ENCODE measurements around the gene EFNA4. TPM values are rescaled to one million over a fixed set of nuclear protein-coding genes. Genes with fewer than 3 reads are reported as not detected.
A peak's percentile ranks its signal among the peaks of the same experiment; 100 is the strongest.

EFNA4 gene
- total RNA-seq, 1 experiment from 2014 or later = 11.8 TPM

GRCh38 chr1:155062151-155062686, 1.3 kb upstream of the EFNA4 start:
- DNase-seq = peak; percentile 80
- Histone ChIP-seq H2BK5ac (ENCODE audit: insufficient read length, low read length) (no peak overlapping the region), H4K20me1 (ENCODE audit: control insufficient read depth, insufficient read depth, insufficient read length) (no peaks in the 10 kb centered on the region), H3K9ac (ENCODE audit: extremely low read depth, insufficient read length, low read length) (no peak overlapping the region), H4K5ac (ENCODE audit: insufficient read length, low read depth, low read length) (no peak overlapping the region), H3K56ac (ENCODE audit: insufficient read length, low read depth, low read length) (no peak overlapping the region), H3K23me2 (ENCODE audit: insufficient read length, low read depth, low read length, poor library complexity, severe bottlenecking) (peaks cover 17% of the 10 kb centered on the region), H3K4ac (ENCODE audit: low read depth, low read length) (no peak overlapping the region), H3K18ac (ENCODE audit: insufficient read length, low read depth, low read length) (no peak overlapping the region), H3K79me1 (ENCODE audit: insufficient read depth, low read depth, low read length, poor library complexity, severe bottlenecking) (no peaks in the 10 kb centered on the region), H3K27me3 (ENCODE audit: insufficient read depth, low read length) (no peaks in the 10 kb centered on the region), H3K9me3 (ENCODE audit: control insufficient read depth, low read depth, low read length) (no peaks in the 10 kb centered on the region), H2BK120ac (ENCODE audit: low read depth, low read length, poor library complexity, severe bottlenecking) (no peak overlapping the region), H4K8ac (replicated peaks; ENCODE audit: insufficient read length, low read depth, low read length) (no peak overlapping the region), H3K4me2 (ENCODE audit: insufficient read depth, insufficient read length, low read length) (peak overlapping the region; percentile 82), H2BK12ac (ENCODE audit: insufficient read length, low read depth, low read length) (no peak overlapping the region), H3K27ac (ENCODE audit: insufficient read length, low read depth, low read length) (no peak overlapping the region), H2BK15ac (ENCODE audit: low read depth, low read length) (no peak overlapping the region), H3T11ph (ENCODE audit: low read length) (no peak overlapping the region), H3K79me2 (ENCODE audit: insufficient read depth, low read length) (no peaks in the 10 kb centered on the region; the same call in 1 of the 2 replicates), H3K14ac (ENCODE audit: insufficient read depth, low read length) (no peak overlapping the region), H2AK5ac (ENCODE audit: insufficient read length, low read length) (no peak overlapping the region), H4K91ac (ENCODE audit: insufficient read length, low read depth, low read length) (no peak overlapping the region), H2BK20ac (ENCODE audit: low read depth, low read length, poor library complexity, severe bottlenecking) (no peak overlapping the region), H3K23ac (ENCODE audit: insufficient read length, low read depth, low read length) (no peak overlapping the region), H2AFZ (ENCODE audit: low read length) (no peak overlapping the region), H3K4me1 (ENCODE audit: insufficient read depth, low read length) (peaks cover 3% of the 10 kb centered on the region; the same call in 1 of the 2 replicates)
- Mint-ChIP-seq H3K4me1 (peaks cover 16 to 26% of the 10 kb centered on the region in 2 experiments), H3K36me3 (ENCODE audit: insufficient read depth in 1 of 3, low read depth in 3 of 3) (peaks cover 7 to 21% (median 18%) of the 10 kb centered on the region in 3 experiments; a peak in 6 of 7 replicates), H3K27ac (no peak overlapping the region; a peak in 1 of 7 replicates), H3K27me3 (ENCODE audit: low read depth) (peaks cover 2% of the 10 kb centered on the region), H3K9me3 (no peaks in the 10 kb centered on the region; a peak in 1 of 5 replicates), H3K4me3 (peak overlapping the region; percentile 66 to 85)
- TF ChIP-seq CTCF (conservative IDR thresholded peaks at IDR 0.05) = no peak; the same call in 2 of the 3 replicates
- no CpG with 5 or more reads among the region's 29 CpGs for WGBS (ENCODE audit: extremely low coverage, insufficient read length, low lambda C conversion rate)

Measured in H9 (cell line).